Measurements from ENCODE around the gene PPM1H. TPM values are rescaled to one million over a fixed set of nuclear protein-coding genes. Genes with fewer than 3 reads are reported as not detected.

The PPM1H gene
- total RNA-seq, 3 donors from 2014 or later (not counting 1 experiment from before 2014, with no cell fraction given), result 0.18 to 2.1 (median 0.40) TPM

- no peaks in the 10 kb centered on the region for H3K9me3 Mint-ChIP-seq
- no peak for TF ChIP-seq CTCF (IDR thresholded peaks at IDR 0.05)
- DNase-seq (no peak), ATAC-seq (no peak)
- Histone ChIP-seq H3K36me3 (ENCODE audit: control insufficient read depth, insufficient read depth, low read length) (no peaks in the 10 kb centered on the region), H3K27ac (ENCODE audit: low read length) (no peak overlapping the region), H3K9me3 (ENCODE audit: control insufficient read depth, insufficient read depth, low read length) (no peaks in the 10 kb centered on the region), H3K4me3 (ENCODE audit: low read length) (no peak overlapping the region), H3K4me1 (ENCODE audit: control insufficient read depth, insufficient read depth, low read length) (no peaks in the 10 kb centered on the region), H3K27me3 (ENCODE audit: control insufficient read depth, insufficient read depth, low read length) (no peaks in the 10 kb centered on the region)
- no peak overlapping the region for H3K4me3 Mint-ChIP-seq
- H3K36me3 Mint-ChIP-seq, result no peaks in the 10 kb centered on the region
- no peaks in the 10 kb centered on the region for H3K4me1 Mint-ChIP-seq
- intact Hi-C loops (cut with micrococcal nuclease), result no loop called here
- 94% methylated on average over 2 of the region's 2 CpGs for WGBS (ENCODE audit: insufficient coverage)
- H3K27me3 Mint-ChIP-seq (ENCODE audit: low read depth in 2 of 2), result no peaks in the 10 kb centered on the region
- no peak overlapping the region for H3K27ac Mint-ChIP-seq
Observed at GRCh38 chr12:62709311-62709710, 225.6 kb downstream of the PPM1H start.

- Mint-ChIP-seq H3K36me3 (no peaks in the 10 kb centered on the region), H3K27ac (no peak overlapping the region), H3K9me3 (no peaks in the 10 kb centered on the region), H3K4me1 (no peaks in the 10 kb centered on the region), H3K4me3 (no peak overlapping the region), H3K27me3 (ENCODE audit: low read depth in 2 of 2) (no peaks in the 10 kb centered on the region)
- ATAC-seq (no peak), DNase-seq (no peak)
- Histone ChIP-seq H3K9me3 (ENCODE audit: control insufficient read depth, insufficient read depth, low read length) (no peaks in the 10 kb centered on the region), H3K27ac (ENCODE audit: low read length) (no peak overlapping the region), H3K4me1 (ENCODE audit: control insufficient read depth, insufficient read depth, low read length) (no peaks in the 10 kb centered on the region), H3K36me3 (ENCODE audit: control insufficient read depth, insufficient read depth, low read length) (no peaks in the 10 kb centered on the region), H3K4me3 (ENCODE audit: low read length) (no peak overlapping the region), H3K27me3 (ENCODE audit: control insufficient read depth, insufficient read depth, low read length) (no peaks in the 10 kb centered on the region)
- intact Hi-C loops (cut with micrococcal nuclease), result no loop called here
- WGBS (ENCODE audit: insufficient coverage), result 91% methylated on average over 2 of the region's 2 CpGs
- TF ChIP-seq CTCF (IDR thresholded peaks at IDR 0.05), result no peak
Observed at GRCh38 chr12:62707939-62708338, 227.0 kb downstream of the PPM1H start.

- no peak for TF ChIP-seq CTCF (IDR thresholded peaks at IDR 0.05)
- no peak overlapping the region for H3K4me3 Mint-ChIP-seq
- H3K4me1 Mint-ChIP-seq, result no peaks in the 10 kb centered on the region
- no peaks in the 10 kb centered on the region for H3K36me3 Mint-ChIP-seq
- Histone ChIP-seq H3K36me3 (ENCODE audit: control insufficient read depth, insufficient read depth, low read length) (no peaks in the 10 kb centered on the region), H3K27me3 (ENCODE audit: control insufficient read depth, insufficient read depth, low read length) (no peaks in the 10 kb centered on the region), H3K4me3 (ENCODE audit: low read length) (no peak overlapping the region), H3K9me3 (ENCODE audit: control insufficient read depth, insufficient read depth, low read length) (no peaks in the 10 kb centered on the region), H3K4me1 (ENCODE audit: control insufficient read depth, insufficient read depth, low read length) (no peaks in the 10 kb centered on the region), H3K27ac (ENCODE audit: low read length) (no peak overlapping the region)
- intact Hi-C loops (cut with micrococcal nuclease), result no loop called here
- no peak overlapping the region for H3K27ac Mint-ChIP-seq
- no peaks in the 10 kb centered on the region for H3K9me3 Mint-ChIP-seq
- no peaks in the 10 kb centered on the region for H3K27me3 Mint-ChIP-seq (ENCODE audit: low read depth in 2 of 2)
- ATAC-seq (no peak), DNase-seq (no peak)
- 96% methylated on average over 4 of the region's 4 CpGs for WGBS (ENCODE audit: insufficient coverage)
Observed at GRCh38 chr12:62705846-62706245, 229.1 kb downstream of the PPM1H start.

- no peaks in the 10 kb centered on the region for H3K36me3 ChIP-seq (ENCODE audit: control insufficient read depth, insufficient read depth, low read length)
- Mint-ChIP-seq H3K36me3 (no peaks in the 10 kb centered on the region), H3K4me1 (no peaks in the 10 kb centered on the region), H3K27me3 (ENCODE audit: low read depth in 2 of 2) (no peaks in the 10 kb centered on the region), H3K9me3 (no peaks in the 10 kb centered on the region), H3K27ac (no peak overlapping the region), H3K4me3 (no peak overlapping the region)
- H3K4me1 ChIP-seq (ENCODE audit: control insufficient read depth, insufficient read depth, low read length), result no peaks in the 10 kb centered on the region
- DNase-seq, result no peak
- intact Hi-C loops (cut with micrococcal nuclease), result no loop called here
- H3K4me3 ChIP-seq (ENCODE audit: low read length), result no peak overlapping the region
- 25% methylated on average over 3 of the region's 4 CpGs for WGBS (ENCODE audit: insufficient coverage)
- no peak overlapping the region for H3K27ac ChIP-seq (ENCODE audit: low read length)
- no peaks in the 10 kb centered on the region for H3K9me3 ChIP-seq (ENCODE audit: control insufficient read depth, insufficient read depth, low read length)
- no peak for TF ChIP-seq CTCF (IDR thresholded peaks at IDR 0.05)
- no peak for ATAC-seq
- no peaks in the 10 kb centered on the region for H3K27me3 ChIP-seq (ENCODE audit: control insufficient read depth, insufficient read depth, low read length)
Observed at GRCh38 chr12:62703011-62703380, 232.0 kb downstream of the PPM1H start.
